GM12892 (cell line): ENCODE data around the gene THUMPD1.

Source experiments
- POLR2AphosphoS5 ChIP-seq: IDR thresholded peaks from 2 replicates; pipeline ENCODE4 v1.6.1; 2011; ENCODE audit warnings: low read depth, low read length, control low read depth
- TAF1 ChIP-seq: IDR thresholded peaks from 2 replicates; pipeline ENCODE4 v1.6.1; 2011; ENCODE audit warnings: low read depth, mild to moderate bottlenecking, control low read depth, low read length, borderline replicate concordance

DNA sequence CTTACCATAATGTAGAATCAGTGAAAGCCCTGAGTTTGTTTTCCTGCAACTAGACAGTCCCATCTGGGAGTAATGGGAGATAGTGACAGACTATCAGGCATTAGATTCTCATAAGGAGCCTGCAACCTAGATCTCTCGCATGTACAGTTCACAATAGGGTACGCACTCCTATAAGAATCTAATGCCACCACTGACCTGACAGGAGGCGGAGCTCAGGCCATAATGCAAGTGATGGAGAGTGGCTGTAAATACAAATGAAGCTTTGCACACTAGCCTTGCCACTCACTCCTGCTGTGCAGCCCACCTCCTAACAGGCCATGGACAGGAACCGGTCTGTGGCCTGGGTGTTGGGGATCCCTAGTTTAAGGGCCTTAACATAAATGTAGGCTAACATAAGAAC, 21.4 kb downstream of the THUMPD1 start:
- TF ChIP-seq POLR2AphosphoS5 (no peak), TAF1 (no peak)
